GM21360 (cell line): ENCODE results near the gene MED1.
"Not testable (repeated sequence)": the region's sequence is repeated elsewhere in the genome, so short reads cannot be mapped to it uniquely, and the experiment has no call there.

Experiments
- ATAC-seq: cut with Tn5 transposase; IDR thresholded peaks from one replicate; pipeline ENCODE4 v1.9.1; 2021; ENCODE audit warnings: mild to moderate bottlenecking, moderate library complexity; ENCODE audit not compliant: unreplicated experiment

The MED1 gene

GRCh38 chr17:39429600-39429999 lies 21.5 kb downstream of the MED1 start:
- no peak for ATAC-seq

DNA sequence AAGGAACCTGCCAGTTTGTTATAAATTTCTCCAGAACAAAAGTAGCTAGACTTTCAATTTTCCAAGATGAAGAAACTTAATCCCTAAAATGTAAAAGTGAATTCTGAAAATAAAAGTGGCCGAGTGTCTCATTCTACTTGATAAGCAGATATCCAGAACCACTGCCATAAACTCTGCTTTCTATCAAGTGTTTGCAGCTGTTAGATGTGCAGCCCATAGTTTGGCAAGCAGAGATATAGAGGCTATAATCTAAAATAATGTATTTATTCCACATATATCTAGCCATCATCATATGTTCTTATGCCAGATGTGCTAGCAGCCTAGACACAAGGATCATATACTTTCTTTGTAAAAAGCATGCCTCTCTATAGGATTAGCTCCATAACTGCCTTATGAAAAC lies 34.9 kb downstream of the MED1 start:
- ATAC-seq: no peak

DNA sequence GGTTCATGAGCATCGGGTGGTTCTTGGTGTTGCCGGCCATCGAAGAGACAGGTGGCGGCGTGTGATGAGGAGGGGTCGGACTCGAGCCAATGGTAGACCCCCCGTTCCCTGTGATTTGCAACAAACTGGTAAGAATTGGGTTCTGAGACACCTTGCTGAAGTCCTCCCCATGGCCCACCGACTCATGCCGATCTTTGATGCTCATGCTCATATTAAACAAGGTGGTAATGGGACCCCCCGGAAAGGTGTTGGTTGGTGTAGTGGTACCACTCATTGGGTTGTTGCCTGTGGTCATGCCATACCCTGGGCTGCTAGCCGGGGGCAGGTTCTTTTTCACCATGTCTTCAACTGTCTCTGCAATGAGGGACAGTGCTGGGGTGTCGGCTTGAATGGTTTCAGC lies 40.8 kb downstream of the MED1 start:
- ATAC-seq: no peak

GRCh38 chr17:39408360-39408759 lies 42.7 kb downstream of the MED1 start:
- no peak for ATAC-seq

DNA sequence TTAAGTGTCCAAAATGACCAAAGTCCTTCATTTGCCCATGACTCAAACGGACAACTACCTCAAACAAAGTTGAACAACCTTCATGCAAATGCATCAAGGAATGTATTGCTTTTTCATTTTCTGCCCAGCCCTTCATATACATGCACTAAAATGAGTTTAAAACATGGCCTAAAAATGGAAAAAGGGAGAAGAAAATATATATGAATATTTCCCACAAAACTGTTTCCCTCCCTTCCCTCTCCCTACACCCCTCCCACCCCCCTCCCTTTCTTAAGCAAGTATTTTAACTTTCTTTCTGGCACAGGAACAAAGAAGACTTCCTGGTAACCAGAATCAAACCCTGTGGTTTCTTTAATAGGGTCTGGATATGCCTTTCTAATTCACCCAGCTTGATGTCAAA lies 44.1 kb downstream of the MED1 start:
- no peak for ATAC-seq

DNA sequence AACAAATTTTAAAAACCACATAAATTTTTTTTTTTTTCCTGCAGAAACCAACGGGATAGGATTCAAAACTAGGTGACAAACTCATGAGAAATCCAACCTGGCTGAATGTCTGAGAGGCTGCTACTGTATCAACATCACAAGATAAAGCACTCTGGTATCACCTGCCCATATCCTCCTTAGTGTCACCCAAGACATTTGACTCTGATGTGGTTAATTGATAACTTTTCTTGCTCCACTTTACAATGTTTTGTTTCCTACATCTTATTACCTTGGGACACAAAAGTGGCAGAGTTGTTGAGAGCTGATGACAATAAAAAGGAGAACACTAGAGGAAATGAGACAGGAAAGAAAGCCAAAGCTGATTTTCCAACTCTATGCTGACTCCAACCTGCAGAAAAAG lies 45.6 kb downstream of the MED1 start:
- no peak for ATAC-seq

- no peak for ATAC-seq
Measured at GRCh38 chr17:39404542-39405378, 46.3 kb downstream of the MED1 start.

DNA sequence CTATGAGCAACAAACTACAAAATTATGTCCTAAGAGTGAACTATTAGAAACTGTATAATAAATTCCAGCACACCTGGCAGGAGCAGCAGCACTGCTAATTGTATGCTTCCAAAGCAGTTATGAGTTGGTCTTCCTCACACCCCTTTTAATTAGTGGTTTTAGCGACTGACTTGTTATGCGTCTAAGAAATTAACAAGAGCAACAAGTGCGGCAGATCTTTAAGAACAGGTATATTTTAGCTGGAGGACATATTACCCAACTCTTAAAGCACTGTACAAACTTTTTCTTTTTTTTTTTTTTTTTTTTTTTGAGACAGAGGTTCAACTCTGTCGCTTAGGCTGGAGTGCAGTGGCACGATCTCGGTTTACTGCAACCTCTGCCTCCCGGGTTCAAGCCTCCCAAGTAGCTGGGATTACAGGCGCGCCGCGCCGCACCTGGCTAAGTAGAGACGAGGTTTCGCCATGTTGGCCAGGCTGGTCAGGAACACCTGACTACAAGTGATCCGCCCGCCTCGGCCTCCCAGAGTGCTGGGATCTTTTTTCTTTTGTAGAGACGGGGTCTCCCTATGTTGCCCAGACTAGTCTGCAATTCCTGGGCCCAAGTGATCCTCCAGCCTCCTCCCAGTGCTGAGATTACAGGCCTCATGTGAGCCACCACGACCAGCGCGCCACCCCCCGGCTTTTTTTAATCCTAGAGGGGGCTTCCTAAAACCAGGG lies 48.0 kb downstream of the MED1 start:
- no peak for ATAC-seq

DNA sequence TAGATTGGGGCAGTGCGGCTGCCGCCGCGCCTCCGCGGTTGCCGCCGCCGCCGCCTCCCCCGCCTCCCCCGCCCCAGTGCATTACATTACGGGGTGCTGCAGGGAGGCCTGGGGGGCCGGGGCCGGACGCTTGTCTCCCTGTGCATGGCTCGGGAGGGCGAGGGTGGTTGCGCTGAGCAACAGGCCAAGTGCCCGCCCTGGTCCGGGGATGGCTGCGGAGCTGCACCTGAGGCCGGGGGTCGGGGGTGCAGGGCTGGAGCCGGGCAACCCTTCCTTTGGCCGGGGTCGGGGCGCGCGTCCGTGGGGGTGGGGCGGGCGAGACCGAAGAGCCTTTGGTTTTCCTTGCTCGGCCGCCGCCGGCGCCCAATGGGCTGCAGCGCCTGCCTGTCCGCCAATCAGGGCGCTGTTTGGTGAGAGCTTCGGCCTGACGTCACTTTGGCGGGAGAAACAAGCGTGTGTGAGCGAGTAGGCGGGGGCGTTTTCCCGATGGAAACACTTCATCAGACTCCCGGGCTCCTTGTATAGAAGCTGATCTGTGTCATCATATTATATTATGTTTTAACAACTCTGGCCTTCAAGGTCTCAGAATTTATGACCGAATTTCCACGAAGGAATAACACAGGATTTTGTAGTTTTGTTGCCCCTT lies 48.7 kb downstream of the MED1 start:
- ATAC-seq: peak; percentile 53

- ATAC-seq: peak; percentile 62
Measured at GRCh38 chr17:39401412-39402243, 49.4 kb downstream of the MED1 start, which contains the start of gene FBXL20. Gene FBXL20, minus strand, starts transcription at chr17:39401626. Its CDS starts 224 bp downstream, at chr17:39401402.

GRCh38 chr17:39400547-39401411 lies 50.3 kb downstream of the MED1 start:
- no peak for ATAC-seq

DNA sequence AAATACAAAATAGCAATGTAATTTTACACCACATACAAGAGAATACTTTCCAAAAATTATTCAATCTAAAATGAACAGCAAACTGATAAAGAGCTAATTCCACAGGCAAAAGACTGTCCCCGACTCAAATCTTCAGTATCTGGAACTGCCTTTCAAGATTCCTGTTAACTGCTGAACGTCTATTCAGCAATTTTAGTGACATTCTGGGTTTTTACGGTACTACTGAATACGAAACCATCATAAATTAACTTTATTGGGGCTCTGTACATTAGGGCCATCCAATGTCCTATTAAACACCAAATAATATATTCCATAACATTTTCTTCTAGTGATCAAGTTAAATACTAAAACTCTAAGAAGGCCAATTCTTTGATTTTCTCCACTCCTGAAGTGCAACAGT lies 51.3 kb downstream of the MED1 start:
- no peak for ATAC-seq

DNA sequence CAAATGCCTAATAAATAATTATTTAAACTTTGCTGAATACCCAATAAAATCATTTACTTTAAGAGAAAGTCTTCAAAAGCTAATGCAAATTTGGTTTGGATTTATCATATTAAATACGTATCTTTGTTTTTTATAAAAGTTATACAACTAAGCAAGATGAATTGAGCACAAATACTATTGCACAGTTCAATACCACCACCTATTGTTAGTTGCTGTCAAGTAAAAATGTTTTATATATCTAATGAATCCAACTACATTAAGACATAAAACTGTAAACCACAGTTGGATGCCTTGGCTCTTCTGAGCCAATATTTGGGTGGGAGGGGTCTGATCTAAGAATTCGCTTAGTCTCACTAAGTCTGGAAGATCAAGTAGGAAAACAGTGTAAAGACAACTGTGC lies 57.3 kb downstream of the MED1 start:
- ATAC-seq: no peak

GRCh38 chr17:39391448-39391847 lies 59.6 kb downstream of the MED1 start:
- no peak for ATAC-seq

- ATAC-seq: no peak
Measured at GRCh38 chr17:39385040-39385439, 66.0 kb downstream of the MED1 start.

- no peak for ATAC-seq
Measured at GRCh38 chr17:39380144-39380543, 70.9 kb downstream of the MED1 start.

- ATAC-seq: no peak
Measured at GRCh38 chr17:39376434-39376833, 74.6 kb downstream of the MED1 start.

GRCh38 chr17:39367805-39368204 lies 83.3 kb downstream of the MED1 start:
- not testable (repeated sequence) for ATAC-seq

DNA sequence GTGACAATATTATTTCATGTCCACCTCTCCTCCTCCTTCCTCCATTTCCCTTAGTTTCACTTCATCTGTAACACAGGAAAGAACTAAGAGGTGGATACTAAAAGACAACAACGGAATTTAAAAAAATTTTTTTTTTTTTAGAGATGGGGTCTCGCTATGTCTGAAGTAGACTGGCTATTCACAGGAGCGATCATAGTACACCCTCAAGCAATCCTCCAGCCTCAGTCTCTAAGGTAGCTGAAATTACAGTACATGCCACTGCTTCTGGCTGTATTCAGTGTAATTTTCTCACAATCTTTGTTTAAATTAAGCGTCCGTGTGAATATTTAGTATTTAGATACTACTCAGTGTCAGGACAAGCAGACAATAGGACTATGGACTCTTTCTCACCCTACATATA lies 85.2 kb downstream of the MED1 start:
- ATAC-seq: no peak

GRCh38 chr17:39365242-39365641 lies 85.8 kb downstream of the MED1 start:
- no peak for ATAC-seq
